Hepatocyte (in vitro differentiated cells): Measurements from ENCODE around the gene HSBP1L1. TPM values are rescaled to one million over a fixed set of nuclear protein-coding genes. Genes with fewer than 3 reads are reported as not detected.

Experiments
- DNase-seq: peaks from one replicate; pipeline ENCODE4 v3.0.0-alpha.2; 2016; ENCODE audit warnings: low spot score
- H2AFZ ChIP-seq: fragments of 200-600 bp; sonication (generic); 2 replicates; pipeline ENCODE4 v1.6.0; 2016; ENCODE audit warnings: antibody characterized with exemption, mild to moderate bottlenecking
- H3K27ac ChIP-seq: fragments of 200-600 bp; sonication (generic); 2 replicates; pipeline ENCODE4 v1.5.1; 2016; ENCODE audit warnings: mild to moderate bottlenecking
- H3K27me3 ChIP-seq: fragments of 200-600 bp; sonication (generic); 2 replicates; pipeline ENCODE4 v1.6.1; 2016
- H3K36me3 ChIP-seq: fragments of 200-600 bp; sonication (generic); replicated peaks from 2 replicates; pipeline ENCODE4 v1.5.1; 2016; ENCODE audit warnings: low read depth; ENCODE audit not compliant: insufficient read depth
- H3K4me1 ChIP-seq: fragments of 200-600 bp; sonication (generic); 2 replicates; pipeline ENCODE4 v1.5.1; 2016; ENCODE audit warnings: mild to moderate bottlenecking, moderate library complexity; ENCODE audit not compliant: insufficient read depth
- H3K4me2 ChIP-seq: fragments of 200-600 bp; sonication (generic); 2 replicates; pipeline ENCODE4 v1.6.0; 2016
- H3K4me3 ChIP-seq: fragments of 200-600 bp; sonication (generic); 2 replicates; pipeline ENCODE4 v1.5.1; 2016; ENCODE audit warnings: mild to moderate bottlenecking
- H3K79me2 ChIP-seq: fragments of 200-600 bp; sonication (generic); 2 replicates; pipeline ENCODE4 v1.6.0; 2017; ENCODE audit warnings: mild to moderate bottlenecking
- H3K9me2 ChIP-seq: fragments of 200-600 bp; sonication (generic); replicated peaks from 2 replicates; pipeline ENCODE4 v1.6.0; 2017; ENCODE audit warnings: mild to moderate bottlenecking; ENCODE audit not compliant: insufficient read depth
- H3K9me3 ChIP-seq: fragments of 200-600 bp; sonication (generic); 2 replicates; pipeline ENCODE4 v1.5.1; 2016; ENCODE audit warnings: low read depth, mild to moderate bottlenecking
- H4K20me1 ChIP-seq: fragments of 200-600 bp; sonication (generic); 2 replicates; pipeline ENCODE4 v1.6.0; 2016; ENCODE audit warnings: mild to moderate bottlenecking; ENCODE audit not compliant: insufficient read depth, poor library complexity, severe bottlenecking
- EZH2 ChIP-seq: fragments of 200-600 bp; sonication (generic); IDR thresholded peaks from 2 replicates; pipeline ENCODE4 v1.6.1; 2016; ENCODE audit warnings: antibody characterized with exemption, mild to moderate bottlenecking, borderline replicate concordance
- EZH2phosphoT487 ChIP-seq: fragments of 200-600 bp; sonication (generic); IDR thresholded peaks from one replicate; pipeline ENCODE4 v1.6.1; 2018; ENCODE audit warnings: antibody characterized with exemption, mild to moderate bottlenecking, low read depth, moderate library complexity; ENCODE audit not compliant: unreplicated experiment, severe bottlenecking
- WGBS: methylation state at CpG from one replicate; pipeline ENCODE4 v1.1.6; 2016; ENCODE audit warnings: low lambda C conversion rate; ENCODE audit errors: missing lambda C conversion rate; 5-methylcytosine and 5-hydroxymethylcytosine counted together
- polyA plus RNA-seq: library from polyadenylated mRNA; unstranded; fragments of >200 nt; fragmentation: Nextera tagmentation; extraction: Ambion mirVana; gene quantifications from 2 replicates; pipeline ENCODE4 v1.2.1, GENCODE V29; 2016
- total RNA-seq: library from RNA; depleted of rRNA; stranded (reverse); fragments of >200 nt; gene quantifications from 2 replicates; pipeline ENCODE4 v1.2.3, GENCODE V29; 2014
- TF ChIP-seq, protein P1 (sequence below): fragments of 200-600 bp; sonication (generic); IDR thresholded peaks from 2 replicates; pipeline ENCODE4 v1.5.1; 2016; ENCODE audit warnings: antibody characterized with exemption, mild to moderate bottlenecking; ENCODE audit not compliant: poor library complexity

The HSBP1L1 gene
- total and polyA plus RNA-seq, 2 experiments from 2014 or later = 58.7 to 81.9 TPM

DNA sequence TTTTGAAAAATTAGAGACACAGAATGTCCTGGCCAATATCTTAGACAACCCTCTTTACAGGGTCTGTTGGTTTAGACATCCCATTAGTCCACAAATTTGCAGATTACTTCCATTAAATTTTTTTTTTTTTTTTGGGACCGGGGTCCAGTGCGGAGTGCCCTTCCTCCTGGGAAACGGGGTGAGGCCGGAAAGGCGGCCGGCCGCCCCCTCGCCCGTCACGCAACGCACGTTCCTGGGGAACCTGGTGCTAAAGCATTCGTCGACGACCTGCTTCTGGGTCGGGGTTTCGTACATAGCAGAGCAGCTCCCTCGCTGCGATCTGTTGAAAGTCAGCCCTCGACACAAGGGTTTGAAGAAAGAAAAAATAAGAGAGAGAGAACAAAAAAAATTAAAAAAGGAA lies 48.3 kb downstream of the HSBP1L1 start:
- H3K79me2 ChIP-seq = no peaks in the 10 kb centered on the region
- H3K36me3 ChIP-seq = no peaks in the 10 kb centered on the region
- no peaks in the 10 kb centered on the region for H3K9me3 ChIP-seq
- no peaks in the 10 kb centered on the region for H4K20me1 ChIP-seq
- no peaks in the 10 kb centered on the region for H3K27me3 ChIP-seq
- H3K4me2 ChIP-seq = no peak overlapping the region
- WGBS = 94% methylated on average over 19 of the region's 20 CpGs
- H3K27ac ChIP-seq = no peak overlapping the region
- no peaks in the 10 kb centered on the region for H3K9me2 ChIP-seq
- no peak for DNase-seq
- no peak overlapping the region for H3K4me3 ChIP-seq
- TF ChIP-seq, protein P1, sequence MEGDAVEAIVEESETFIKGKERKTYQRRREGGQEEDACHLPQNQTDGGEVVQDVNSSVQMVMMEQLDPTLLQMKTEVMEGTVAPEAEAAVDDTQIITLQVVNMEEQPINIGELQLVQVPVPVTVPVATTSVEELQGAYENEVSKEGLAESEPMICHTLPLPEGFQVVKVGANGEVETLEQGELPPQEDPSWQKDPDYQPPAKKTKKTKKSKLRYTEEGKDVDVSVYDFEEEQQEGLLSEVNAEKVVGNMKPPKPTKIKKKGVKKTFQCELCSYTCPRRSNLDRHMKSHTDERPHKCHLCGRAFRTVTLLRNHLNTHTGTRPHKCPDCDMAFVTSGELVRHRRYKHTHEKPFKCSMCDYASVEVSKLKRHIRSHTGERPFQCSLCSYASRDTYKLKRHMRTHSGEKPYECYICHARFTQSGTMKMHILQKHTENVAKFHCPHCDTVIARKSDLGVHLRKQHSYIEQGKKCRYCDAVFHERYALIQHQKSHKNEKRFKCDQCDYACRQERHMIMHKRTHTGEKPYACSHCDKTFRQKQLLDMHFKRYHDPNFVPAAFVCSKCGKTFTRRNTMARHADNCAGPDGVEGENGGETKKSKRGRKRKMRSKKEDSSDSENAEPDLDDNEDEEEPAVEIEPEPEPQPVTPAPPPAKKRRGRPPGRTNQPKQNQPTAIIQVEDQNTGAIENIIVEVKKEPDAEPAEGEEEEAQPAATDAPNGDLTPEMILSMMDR = no peak
- TF ChIP-seq EZH2phosphoT487 = no peak
- TF ChIP-seq EZH2 = no peak
- no peak overlapping the region for H2AFZ ChIP-seq
- no peaks in the 10 kb centered on the region for H3K4me1 ChIP-seq

Other genes with a start within 250 kb of the HSBP1L1 start
- gene KCNG2, start 166.7 kb upstream of the HSBP1L1 start, total RNA-seq = not detected in 2 replicates
- gene KCNG2, start 166.7 kb upstream of the HSBP1L1 start, polyA plus RNA-seq = 0.81 TPM in 1 of 2 replicates, not detected in the other
- 23.4 and 31.1 TPM in 2 replicates for gene SLC66A2, start 13.0 kb upstream of the HSBP1L1 start, total RNA-seq
- 36.5 and 36.9 TPM in 2 replicates for gene SLC66A2, start 13.0 kb upstream of the HSBP1L1 start, polyA plus RNA-seq
- gene TXNL4A, start 23.9 kb downstream of the HSBP1L1 start, total RNA-seq = 54.2 and 71.9 TPM in 2 replicates
- 227 and 254 TPM in 2 replicates for gene TXNL4A, start 23.9 kb downstream of the HSBP1L1 start, polyA plus RNA-seq
- gene RBFA, start 69.8 kb downstream of the HSBP1L1 start, total RNA-seq = 20.7 and 29.4 TPM in 2 replicates
- gene RBFA, start 69.8 kb downstream of the HSBP1L1 start, polyA plus RNA-seq = 21.2 and 21.4 TPM in 2 replicates
- gene ADNP2, start 144.6 kb downstream of the HSBP1L1 start, total RNA-seq = 17.7 and 19.8 TPM in 2 replicates
- gene ADNP2, start 144.6 kb downstream of the HSBP1L1 start, polyA plus RNA-seq = 5.3 and 7.6 TPM in 2 replicates